Measurements from ENCODE around the gene DNMT1. TPM values are rescaled to one million over a fixed set of nuclear protein-coding genes. Genes with fewer than 3 reads are reported as not detected.

Gene DNMT1
- total RNA-seq, 1 experiment from 2014 or later = 227 TPM

DNA sequence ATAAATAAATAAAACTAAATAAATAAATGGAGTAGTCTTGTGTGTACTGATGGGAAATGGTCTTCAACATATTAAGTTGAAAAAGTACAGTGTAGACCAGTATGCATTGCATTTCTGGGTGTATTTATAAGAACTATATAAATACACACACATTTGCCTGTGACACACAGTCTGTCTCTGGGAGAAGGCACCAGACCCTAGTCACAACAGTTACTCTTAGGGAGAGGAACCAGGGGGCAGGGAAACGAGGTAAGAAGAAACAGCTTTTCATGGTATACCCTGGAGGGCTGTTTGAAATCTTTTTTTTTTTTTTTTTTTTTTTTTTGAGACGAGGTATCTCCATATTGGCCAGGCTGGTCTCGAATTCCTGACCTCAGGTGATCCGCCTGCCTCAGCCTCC, 39.2 kb upstream of the DNMT1 start:
- peaks cover 13% of the 10 kb centered on the region for H3K23me2 ChIP-seq (ENCODE audit: insufficient read length, low read depth, low read length, poor library complexity, severe bottlenecking)
- H3K4me3 Mint-ChIP-seq = no peak overlapping the region
- TF ChIP-seq CTCF (conservative IDR thresholded peaks at IDR 0.05) = no peak
- no peak for DNase-seq
- no peak overlapping the region for H3K56ac ChIP-seq (ENCODE audit: insufficient read length, low read depth, low read length)
- H3K9ac ChIP-seq (ENCODE audit: extremely low read depth, insufficient read length, low read length) = no peak overlapping the region
- no peaks in the 10 kb centered on the region for H3K36me3 Mint-ChIP-seq (ENCODE audit: insufficient read depth in 1 of 3, low read depth in 3 of 3)
- no peak overlapping the region for H4K5ac ChIP-seq (ENCODE audit: insufficient read length, low read depth, low read length)
- no peak overlapping the region for H3T11ph ChIP-seq (ENCODE audit: low read length)
- H2BK15ac ChIP-seq (ENCODE audit: low read depth, low read length) = no peak overlapping the region
- peaks cover 8 to 17% of the 10 kb centered on the region in 2 experiments; a peak in 3 of 4 replicates for H3K4me1 Mint-ChIP-seq
- no peaks in the 10 kb centered on the region for H4K20me1 ChIP-seq (ENCODE audit: control insufficient read depth, insufficient read depth, insufficient read length)
- no peak overlapping the region for H2BK20ac ChIP-seq (ENCODE audit: low read depth, low read length, poor library complexity, severe bottlenecking)
- H3K18ac ChIP-seq (ENCODE audit: insufficient read length, low read depth, low read length) = no peak overlapping the region
- no peak overlapping the region for H3K27ac ChIP-seq (ENCODE audit: insufficient read length, low read depth, low read length)
- H3K79me1 ChIP-seq (ENCODE audit: insufficient read depth, low read depth, low read length, poor library complexity, severe bottlenecking) = no peaks in the 10 kb centered on the region
- no peaks in the 10 kb centered on the region for H3K79me2 ChIP-seq (ENCODE audit: insufficient read depth, low read length)
- no peaks in the 10 kb centered on the region; the same call in none of the 2 replicates for H3K27me3 Mint-ChIP-seq (ENCODE audit: low read depth)
- no peak overlapping the region for H2BK12ac ChIP-seq (ENCODE audit: insufficient read length, low read depth, low read length)
- no peak overlapping the region for H3K23ac ChIP-seq (ENCODE audit: insufficient read length, low read depth, low read length)
- H2AK5ac ChIP-seq (ENCODE audit: insufficient read length, low read length) = no peak overlapping the region
- H3K9me3 Mint-ChIP-seq = no peaks in the 10 kb centered on the region; a peak in 1 of 5 replicates
- WGBS (ENCODE audit: extremely low coverage, insufficient read length, low lambda C conversion rate) = no CpG with 5 or more reads among the region's 4 CpGs
- H3K27ac Mint-ChIP-seq = no peak overlapping the region
- no peaks in the 10 kb centered on the region for H3K4me1 ChIP-seq (ENCODE audit: insufficient read depth, low read length)
- no peak overlapping the region for H4K8ac ChIP-seq (replicated peaks; ENCODE audit: insufficient read length, low read depth, low read length)
- H2AFZ ChIP-seq (ENCODE audit: low read length) = no peak overlapping the region
- no peak overlapping the region for H2BK5ac ChIP-seq (ENCODE audit: insufficient read length, low read length)
- no peaks in the 10 kb centered on the region for H3K9me3 ChIP-seq (ENCODE audit: control insufficient read depth, low read depth, low read length)
- H3K14ac ChIP-seq (ENCODE audit: insufficient read depth, low read length) = no peak overlapping the region
- no peak overlapping the region for H4K91ac ChIP-seq (ENCODE audit: insufficient read length, low read depth, low read length)
- no peak overlapping the region for H3K4me2 ChIP-seq (ENCODE audit: insufficient read depth, insufficient read length, low read length)
- no peak overlapping the region for H2BK120ac ChIP-seq (ENCODE audit: low read depth, low read length, poor library complexity, severe bottlenecking)
- H3K4ac ChIP-seq (ENCODE audit: low read depth, low read length) = no peak overlapping the region
- H3K27me3 ChIP-seq (ENCODE audit: insufficient read depth, low read length) = no peaks in the 10 kb centered on the region

All from H9 (cell line).